ENCODE results near the gene CYP24A1.

Gene CYP24A1

GRCh38 chr20:54197621-54198604 lies 24.1 kb upstream of the CYP24A1 start:
- TF ChIP-seq, protein P1, sequence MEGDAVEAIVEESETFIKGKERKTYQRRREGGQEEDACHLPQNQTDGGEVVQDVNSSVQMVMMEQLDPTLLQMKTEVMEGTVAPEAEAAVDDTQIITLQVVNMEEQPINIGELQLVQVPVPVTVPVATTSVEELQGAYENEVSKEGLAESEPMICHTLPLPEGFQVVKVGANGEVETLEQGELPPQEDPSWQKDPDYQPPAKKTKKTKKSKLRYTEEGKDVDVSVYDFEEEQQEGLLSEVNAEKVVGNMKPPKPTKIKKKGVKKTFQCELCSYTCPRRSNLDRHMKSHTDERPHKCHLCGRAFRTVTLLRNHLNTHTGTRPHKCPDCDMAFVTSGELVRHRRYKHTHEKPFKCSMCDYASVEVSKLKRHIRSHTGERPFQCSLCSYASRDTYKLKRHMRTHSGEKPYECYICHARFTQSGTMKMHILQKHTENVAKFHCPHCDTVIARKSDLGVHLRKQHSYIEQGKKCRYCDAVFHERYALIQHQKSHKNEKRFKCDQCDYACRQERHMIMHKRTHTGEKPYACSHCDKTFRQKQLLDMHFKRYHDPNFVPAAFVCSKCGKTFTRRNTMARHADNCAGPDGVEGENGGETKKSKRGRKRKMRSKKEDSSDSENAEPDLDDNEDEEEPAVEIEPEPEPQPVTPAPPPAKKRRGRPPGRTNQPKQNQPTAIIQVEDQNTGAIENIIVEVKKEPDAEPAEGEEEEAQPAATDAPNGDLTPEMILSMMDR (IDR thresholded peaks at IDR 0.05; ENCODE audit: borderline replicate concordance, control extremely low read depth, extremely low read depth, insufficient read depth, missing control alignments) = no peak
- in situ Hi-C loops (cut with MboI; ENCODE audit: low sequenced_read_pairs, unreplicated experiment) = loop anchor here (5.0 to 25.0 kb wide), 3 partner anchors 96 to 636 kb away; no protein-coding TSS in a partner anchor
- DNase-seq (ENCODE audit: low spot score) = no peak

DNA sequence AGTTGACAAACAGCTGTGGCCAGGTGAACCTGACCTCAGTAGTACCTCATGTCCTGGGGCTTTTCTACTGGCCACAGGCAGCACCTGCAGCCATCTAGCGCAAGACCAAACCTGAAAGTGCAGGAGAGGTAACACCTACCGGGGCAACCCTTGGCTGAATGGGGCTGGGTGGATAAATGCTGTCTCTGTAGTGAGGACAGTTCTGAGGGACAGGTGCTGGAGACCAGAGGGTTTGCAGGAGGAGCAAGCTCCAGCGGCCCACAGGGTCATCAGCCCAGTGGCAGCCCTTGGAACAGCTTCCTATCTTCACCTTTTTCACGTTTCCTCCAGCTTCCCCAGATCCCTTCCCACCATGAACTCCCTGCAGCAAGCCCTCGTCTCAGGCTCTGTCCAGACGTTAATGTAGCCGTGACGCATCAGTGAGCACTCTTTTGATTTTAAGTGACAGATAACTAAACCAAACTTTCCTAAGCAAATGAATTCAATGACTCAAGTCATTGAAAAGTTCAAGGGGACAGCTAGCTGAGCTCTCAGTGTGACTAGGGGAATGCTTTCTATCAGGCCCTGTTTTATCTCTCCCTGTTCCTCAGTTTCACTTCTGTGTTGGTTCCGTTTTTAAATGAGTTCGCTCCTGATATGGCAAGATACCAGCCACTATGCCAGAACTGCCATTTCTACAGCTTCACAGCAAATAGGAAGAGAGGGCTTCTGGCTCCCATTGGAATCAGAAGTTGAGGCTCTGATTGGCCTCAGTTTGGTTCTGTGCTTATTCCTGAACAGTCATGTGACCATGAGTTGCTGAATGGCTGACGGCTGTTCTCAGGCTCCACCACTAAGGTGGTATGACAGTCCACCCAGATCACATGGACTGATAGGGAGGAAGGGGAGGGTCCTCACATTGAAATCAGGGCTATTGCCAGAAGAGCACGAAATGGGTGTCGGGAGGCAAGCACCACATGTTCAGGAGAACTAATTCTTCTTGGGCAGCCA lies 22.0 kb upstream of the CYP24A1 start:
- DNase-seq (ENCODE audit: low spot score) = no peak
- TF ChIP-seq, protein P1 (IDR thresholded peaks at IDR 0.05; ENCODE audit: borderline replicate concordance, control extremely low read depth, extremely low read depth, insufficient read depth, missing control alignments) = no peak
- in situ Hi-C loops (cut with MboI; ENCODE audit: low sequenced_read_pairs, unreplicated experiment) = loop anchor here (5.0 to 25.0 kb wide), 3 partner anchors 93 to 633 kb away; no protein-coding TSS in a partner anchor

- in situ Hi-C loops (cut with MboI; ENCODE audit: low sequenced_read_pairs, unreplicated experiment) = loop anchor here (5.0 to 25.0 kb wide), 3 partner anchors 93 to 633 kb away; no protein-coding TSS in a partner anchor
- TF ChIP-seq, protein P1 (IDR thresholded peaks at IDR 0.05; ENCODE audit: borderline replicate concordance, control extremely low read depth, extremely low read depth, insufficient read depth, missing control alignments) = no peak
Measured at GRCh38 chr20:54194724-54195438, 21.1 kb upstream of the CYP24A1 start.

DNA sequence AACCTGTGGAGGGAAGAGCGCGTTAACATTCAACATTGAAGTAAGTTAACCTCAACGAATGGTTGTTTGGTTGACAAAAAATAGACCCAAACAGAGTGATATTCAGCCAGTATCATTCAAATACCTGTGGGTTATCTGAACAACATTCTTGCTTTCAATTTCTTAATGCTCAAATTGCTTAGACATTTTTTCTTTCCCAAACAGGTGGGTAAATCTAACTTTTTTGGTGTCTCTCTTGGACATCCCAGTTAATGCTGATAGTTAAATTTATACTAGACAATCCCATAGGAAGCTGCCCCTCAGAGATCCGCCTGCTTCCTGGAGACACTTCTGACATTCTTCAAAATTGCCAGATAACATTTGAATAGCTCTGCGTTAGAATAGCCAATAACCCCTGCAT lies 20.0 kb upstream of the CYP24A1 start:
- TF ChIP-seq, protein P1 (IDR thresholded peaks at IDR 0.05; ENCODE audit: borderline replicate concordance, control extremely low read depth, extremely low read depth, insufficient read depth, missing control alignments) = no peak
- in situ Hi-C loops (cut with MboI; ENCODE audit: low sequenced_read_pairs, unreplicated experiment) = loop anchor here (25.0 kb wide), 2 partner anchors 232 to 632 kb away; no protein-coding TSS in a partner anchor

More at GRCh38 chr20:54194724-54195438, 21.1 kb upstream of the CYP24A1 start:
- no peak for DNase-seq (ENCODE audit: low spot score)

DNA sequence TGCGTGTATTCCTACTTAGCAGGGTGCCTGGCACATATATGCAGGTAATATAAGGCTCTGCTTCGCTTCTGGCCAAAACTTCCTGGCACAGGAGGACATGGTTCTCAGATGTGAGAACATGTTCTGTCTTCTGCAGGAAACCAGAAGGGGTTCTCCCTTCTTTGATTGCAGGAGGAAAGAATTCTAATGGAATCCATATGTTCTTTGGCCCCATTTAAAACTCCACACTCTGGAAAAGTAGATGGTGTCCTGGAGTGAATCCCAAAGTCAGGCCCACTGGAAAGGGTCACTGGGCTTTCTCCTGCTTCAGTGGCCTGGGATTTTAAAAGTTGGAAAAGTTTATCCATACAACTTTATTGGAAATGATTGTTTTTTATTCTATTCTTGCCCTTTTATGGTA lies 16.4 kb upstream of the CYP24A1 start:
- DNase-seq (ENCODE audit: low spot score) = no peak
- in situ Hi-C loops (cut with MboI; ENCODE audit: low sequenced_read_pairs, unreplicated experiment) = loop anchor here (25.0 kb wide), 2 partner anchors 228 to 628 kb away; no protein-coding TSS in a partner anchor
- TF ChIP-seq, protein P1 (IDR thresholded peaks at IDR 0.05; ENCODE audit: borderline replicate concordance, control extremely low read depth, extremely low read depth, insufficient read depth, missing control alignments) = no peak

More for the DNA sequence above, 20.0 kb upstream of the CYP24A1 start:
- DNase-seq (ENCODE audit: low spot score) = no peak

Data from GM13976 (cell line).